Transverse colon (tissue), 4 donors: ENCODE results near the gene UBE2C. TPM values are rescaled to one million over a fixed set of nuclear protein-coding genes. Genes with fewer than 3 reads are reported as not detected.

Source experiments
- DNase-seq: peaks from one replicate; pipeline ENCODE4 v3.0.0-alpha.2; 2019
- H3K27ac ChIP-seq, 4 donors: fragments of 200-600 bp; sonication (generic); 2 replicates each; pipeline ENCODE4 v1.5.1; 2016 to 2018; ENCODE audit warnings: inconsistent platforms in 4 of 4
- H3K27me3 ChIP-seq: fragments of 200-600 bp; sonication (generic); 2 replicates; pipeline ENCODE4 v1.5.1; 2017; ENCODE audit warnings: inconsistent platforms
- H3K36me3 ChIP-seq, 4 donors: fragments of 200-600 bp; sonication (generic); 2 replicates each; pipeline ENCODE4 v1.5.1; 2017 to 2019; ENCODE audit warnings: inconsistent platforms in 4 of 4
- H3K4me1 ChIP-seq, 4 donors: fragments of 200-600 bp; sonication (generic); 2 replicates each; pipeline ENCODE4 v1.5.1; 2017 to 2020; ENCODE audit warnings: inconsistent platforms in 4 of 4
- H3K4me3 ChIP-seq, 4 donors: fragments of 200-600 bp; sonication (generic); 1 replicate in 1 of 4; 2 replicates in 3 of 4; pipeline versions ENCODE4 v1.5.1 to v1.6.1; 2017 to 2019; ENCODE audit warnings: inconsistent platforms in 4 of 4
- H3K9me3 ChIP-seq, 2 donors: fragments of 200-600 bp; sonication (generic); 2 replicates each; pipeline ENCODE4 v1.5.1; 2017 to 2019; ENCODE audit warnings: inconsistent platforms in 2 of 2
- EP300 ChIP-seq: sonication (generic); formaldehyde crosslinking; IDR thresholded peaks from one replicate; pipeline ENCODE4 v1.6.1; 2017; ENCODE audit warnings: antibody characterized with exemption, low read depth
- POLR2A ChIP-seq: fragments of 450-650 bp; IDR thresholded peaks from one replicate; pipeline ENCODE4 v1.6.1; 2016; ENCODE audit warnings: antibody characterized with exemption, mild to moderate bottlenecking, moderate library complexity
- POLR2AphosphoS5 ChIP-seq, 3 donors: sonication (generic); formaldehyde crosslinking; IDR thresholded peaks; one replicate each; pipeline ENCODE4 v1.6.1; 2016; ENCODE audit warnings: antibody characterized with exemption in 3 of 3
- WGBS, 2 donors: methylation state at CpG; one replicate each; pipeline ENCODE4 v1.1.5; 2018; ENCODE audit warnings: low coverage in 1 of 2; 5-methylcytosine and 5-hydroxymethylcytosine counted together
- in situ Hi-C, 4 donors: fragments of 200-750 bp; cut with MboI; loops; one replicate each; pipeline versions ENCODE4 v1.15.0 to v1.15.1; 2017; ENCODE audit warnings: low sequenced_read_pairs in 3 of 4, low pct_ligation_motif_present in 1 of 4, low pct_unique_long_range_greater_than_20kb in 1 of 4
- intact Hi-C: fragments of 100-400 bp; cut with DNase I; formaldehyde crosslinking; loops from one replicate; pipeline ENCODE4 v1.15.1; 2023; ENCODE audit warnings: low total_unique reads
- small RNA-seq, 4 donors: library from RNA; depleted of rRNA; stranded (forward); fragments of <200 nt; gene quantifications; one replicate each; pipeline ENCODE3, GENCODE V24; 2016
- total RNA-seq, 4 donors: library from RNA; depleted of rRNA; stranded (reverse); fragments of >200 nt; gene quantifications; one replicate each; pipeline ENCODE4 v1.1.0, GENCODE V29; 2016
- TF ChIP-seq, protein P1 (sequence below), 5 experiments: fragments of 200-600 bp in 3 of 5; fragments of 450-650 bp in 2 of 5; sonication (generic) in 3 of 5; IDR thresholded peaks; 1 replicate in 2 of 5; 2 replicates in 3 of 5; pipeline ENCODE4 v1.5.1; 2016 to 2017; ENCODE audit warnings: antibody characterized with exemption in 5 of 5, inconsistent platforms in 3 of 5, mild to moderate bottlenecking in 2 of 5, moderate library complexity in 1 of 5

The UBE2C gene
- total RNA-seq, 4 donors from 2014 or later: 2.7 to 27.1 (median 6.9) TPM

DNA sequence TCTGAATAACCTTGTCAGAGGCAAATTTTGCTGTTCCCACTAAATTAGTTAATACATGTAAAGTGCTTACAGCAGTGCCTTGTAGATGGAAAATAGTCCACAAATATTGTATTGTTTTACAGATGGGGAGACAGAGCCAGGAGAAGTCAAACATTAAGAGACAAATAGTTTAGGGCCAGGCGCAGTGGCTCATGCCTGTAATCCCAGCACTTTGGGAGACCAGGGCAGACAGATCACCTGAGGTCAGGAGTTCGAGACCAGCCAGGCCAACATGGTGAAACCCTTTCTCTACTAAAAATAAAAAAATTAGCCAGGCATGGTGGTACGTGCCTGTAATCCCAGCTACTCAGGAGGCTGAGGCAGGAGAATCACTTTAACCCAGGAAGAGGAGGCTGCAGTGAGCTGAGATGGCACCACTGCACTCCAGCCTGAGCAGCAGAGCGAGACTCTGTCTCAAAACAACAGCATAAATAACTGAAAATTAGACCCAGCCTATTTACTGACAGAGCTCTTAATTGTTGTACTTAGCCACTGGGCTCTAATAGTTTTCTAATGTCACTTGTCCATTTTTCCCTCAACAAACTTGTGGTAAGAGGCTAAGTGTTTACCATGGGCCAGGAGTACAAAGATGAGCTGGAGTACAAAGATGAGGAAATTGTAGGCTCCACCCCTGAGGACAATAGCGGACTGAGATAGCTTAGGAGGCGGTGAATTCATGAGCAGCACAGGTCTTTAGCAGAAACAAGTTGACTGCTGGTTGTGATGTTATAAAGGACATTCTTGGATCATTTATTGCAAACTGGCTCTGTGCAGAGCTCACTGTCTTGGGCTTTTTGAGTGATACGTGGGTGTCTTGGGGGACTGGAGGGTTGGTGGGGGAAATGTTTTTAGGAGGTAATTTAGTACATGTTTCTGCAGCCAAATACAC, 51.4 kb downstream of the UBE2C start:
- TF ChIP-seq, protein P1, sequence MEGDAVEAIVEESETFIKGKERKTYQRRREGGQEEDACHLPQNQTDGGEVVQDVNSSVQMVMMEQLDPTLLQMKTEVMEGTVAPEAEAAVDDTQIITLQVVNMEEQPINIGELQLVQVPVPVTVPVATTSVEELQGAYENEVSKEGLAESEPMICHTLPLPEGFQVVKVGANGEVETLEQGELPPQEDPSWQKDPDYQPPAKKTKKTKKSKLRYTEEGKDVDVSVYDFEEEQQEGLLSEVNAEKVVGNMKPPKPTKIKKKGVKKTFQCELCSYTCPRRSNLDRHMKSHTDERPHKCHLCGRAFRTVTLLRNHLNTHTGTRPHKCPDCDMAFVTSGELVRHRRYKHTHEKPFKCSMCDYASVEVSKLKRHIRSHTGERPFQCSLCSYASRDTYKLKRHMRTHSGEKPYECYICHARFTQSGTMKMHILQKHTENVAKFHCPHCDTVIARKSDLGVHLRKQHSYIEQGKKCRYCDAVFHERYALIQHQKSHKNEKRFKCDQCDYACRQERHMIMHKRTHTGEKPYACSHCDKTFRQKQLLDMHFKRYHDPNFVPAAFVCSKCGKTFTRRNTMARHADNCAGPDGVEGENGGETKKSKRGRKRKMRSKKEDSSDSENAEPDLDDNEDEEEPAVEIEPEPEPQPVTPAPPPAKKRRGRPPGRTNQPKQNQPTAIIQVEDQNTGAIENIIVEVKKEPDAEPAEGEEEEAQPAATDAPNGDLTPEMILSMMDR (IDR thresholded peaks at IDR 0.05): no peak
- TF ChIP-seq EP300 (no peak), POLR2AphosphoS5 (IDR thresholded peaks at IDR 0.05) (no peak), POLR2A (no peak)
- Histone ChIP-seq H3K4me1 (peaks cover 0 to 67% (median 21%) of the 10 kb centered on the region in 4 donors), H3K9me3 (no peaks in the 10 kb centered on the region), H3K27ac (peak overlapping the region in 2 of 4 donors; percentile 5 to 53), H3K27me3 (no peaks in the 10 kb centered on the region), H3K4me3 (no peak overlapping the region), H3K36me3 (no peaks in the 10 kb centered on the region)
- in situ Hi-C loops: no loop called here
- intact Hi-C loops: no loop called here
- DNase-seq: no peak
- WGBS, 2 donors: 84 to 88% methylated on average over 4 to 7 of the region's 7 CpGs

DNA sequence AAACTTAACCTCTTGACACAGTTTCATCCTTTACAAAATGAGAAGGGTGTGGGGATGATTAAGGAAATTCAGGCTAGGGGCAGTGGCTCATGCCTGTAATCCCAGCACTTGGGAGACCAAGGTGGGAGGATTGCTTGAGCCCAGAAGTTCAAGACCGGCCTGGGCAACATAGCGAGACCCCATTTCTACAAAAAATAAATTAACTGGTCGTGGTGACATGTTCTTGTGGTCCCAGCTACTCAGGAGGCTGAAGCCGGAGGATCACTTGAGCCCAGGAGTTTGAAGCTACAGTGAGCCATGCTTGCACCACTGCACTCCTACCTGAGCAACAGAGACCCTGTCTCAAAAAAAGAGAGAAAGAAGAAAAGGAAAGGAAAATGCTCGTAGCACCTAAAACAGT, 54.0 kb downstream of the UBE2C start:
- DNase-seq: no peak
- 95 to 97% methylated on average over 5 of the region's 5 CpGs for WGBS, 2 donors
- Histone ChIP-seq H3K4me3 (no peak overlapping the region), H3K27me3 (no peaks in the 10 kb centered on the region), H3K4me1 (peaks cover 0 to 52% (median 13%) of the 10 kb centered on the region in 4 donors), H3K27ac (peak overlapping the region; percentile 28 to 61 (median 60)), H3K36me3 (no peaks in the 10 kb centered on the region), H3K9me3 (no peaks in the 10 kb centered on the region)
- in situ Hi-C loops (no loop called here), intact Hi-C loops (no loop called here)
- TF ChIP-seq, protein P1 (IDR thresholded peaks at IDR 0.05): no peak
- TF ChIP-seq POLR2AphosphoS5 (IDR thresholded peaks at IDR 0.05) (no peak), EP300 (no peak), POLR2A (no peak)

Small RNA genes within 50 kb of the gene (small RNA-seq; reads per million reads assigned to genes)
- gene RNU6ATAC38P: 0 reads per million in 4 donors

Other genes starting within 250 kb of the UBE2C start
- not detected for gene WFDC8, start 233.4 kb upstream of the UBE2C start, total RNA-seq
- not detected for gene WFDC10A, start 182.9 kb upstream of the UBE2C start, total RNA-seq
- gene WFDC9, start 181.4 kb upstream of the UBE2C start, total RNA-seq: not detected
- gene WFDC11, start 142.4 kb upstream of the UBE2C start, total RNA-seq: not detected
- gene WFDC13, start 110.6 kb upstream of the UBE2C start, total RNA-seq: not detected
- 1 to 10 TPM in 1 of 4 donors, not detected in 3; 1.9 TPM for gene WFDC10B, start 107.6 kb upstream of the UBE2C start, total RNA-seq
- not detected for gene SPINT4, start 90.3 kb upstream of the UBE2C start, total RNA-seq
- 10 to 100 TPM in 1 of 4 donors, 1 to 10 TPM in 3; 1.7 to 14.9 (median 2.6) TPM for gene WFDC3, start 20.8 kb upstream of the UBE2C start, total RNA-seq
- 100 to 1,000 TPM in 1 of 4 donors, 10 to 100 TPM in 3; 14.9 to 210 (median 37.0) TPM for gene DNTTIP1, start 20.7 kb upstream of the UBE2C start, total RNA-seq
- 10 to 100 TPM in 1 of 4 donors, 1 to 10 TPM in 2, not detected in 1; 3.5 to 36.3 (median 4.6) TPM for gene TNNC2, start 14.7 kb downstream of the UBE2C start, total RNA-seq
- 100 to 1,000 TPM in 1 of 4 donors, 10 to 100 TPM in 3; 36.7 to 222 (median 63.0) TPM for gene SNX21, start 21.2 kb downstream of the UBE2C start, total RNA-seq
- gene ACOT8, start 44.7 kb downstream of the UBE2C start, total RNA-seq: 100 to 1,000 TPM in 1 of 4 donors, 10 to 100 TPM in 3; 84.6 to 108 (median 99.7) TPM
- 1 to 10 TPM; 2.2 to 8.3 (median 5.7) TPM for gene ZSWIM3, start 45.0 kb downstream of the UBE2C start, total RNA-seq
- gene ZSWIM1, start 68.6 kb downstream of the UBE2C start, total RNA-seq: 10 to 100 TPM; 11.0 to 82.6 (median 16.0) TPM
- 100 to 1,000 TPM in 1 of 4 donors, 1 to 10 TPM in 3; 3.7 to 103 (median 6.0) TPM for gene SPATA25, start 75.0 kb downstream of the UBE2C start, total RNA-seq
- gene NEURL2, start 78.6 kb downstream of the UBE2C start, total RNA-seq: 10 to 100 TPM; 14.7 to 30.4 (median 18.1) TPM
- 100 to 1,000 TPM; 197 to 971 (median 466) TPM for gene CTSA, start 78.7 kb downstream of the UBE2C start, total RNA-seq
- 10 to 100 TPM; 17.7 to 79.9 (median 59.9) TPM for gene PLTP, start 99.5 kb downstream of the UBE2C start, total RNA-seq
- 10 to 100 TPM; 23.5 to 52.0 (median 32.0) TPM for gene PCIF1, start 122.0 kb downstream of the UBE2C start, total RNA-seq
- 10 to 100 TPM; 27.0 to 80.0 (median 32.4) TPM for gene ZNF335, start 159.6 kb downstream of the UBE2C start, total RNA-seq
- 1 to 10 TPM in 1 of 4 donors, not detected in 3; 3.8 TPM for gene MMP9, start 196.3 kb downstream of the UBE2C start, total RNA-seq
- not detected for gene SLC12A5, start 216.6 kb downstream of the UBE2C start, total RNA-seq